ENCODE results near the gene CACNA1H.

DNA sequence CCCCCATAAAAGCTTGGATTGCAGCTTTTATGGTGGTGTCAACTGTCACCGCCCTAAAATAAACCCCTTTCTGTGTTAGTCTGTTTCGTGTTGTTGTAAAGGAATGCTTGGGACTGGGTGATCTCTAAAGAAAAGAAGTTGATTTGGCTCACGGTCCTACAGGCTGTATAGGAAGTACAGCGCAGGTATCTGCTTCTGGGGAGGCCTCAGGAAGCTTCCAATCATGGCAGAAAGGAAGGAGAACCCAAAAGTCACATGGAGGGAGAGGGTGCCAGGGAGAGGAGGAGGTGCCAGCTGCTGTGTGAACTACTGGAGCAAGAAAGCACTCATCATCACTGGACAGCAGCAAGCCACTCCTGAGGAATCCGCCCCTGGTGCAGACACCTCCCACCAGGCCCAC lies 5.9 kb upstream of the CACNA1H start:
- no peak for TF ChIP-seq CTCF (IDR thresholded peaks at IDR 0.05)
- TF ChIP-seq POLR2A (IDR thresholded peaks at IDR 0.05): no peak

Data from uterus (tissue), 2 donors.